NT2/D1 (cell line): Measurements from ENCODE around the gene MLLT3.

ENCODE experiments used
- SUZ12 ChIP-seq: IDR thresholded peaks from 2 replicates; pipeline ENCODE4 v1.6.1; 2011; ENCODE audit not compliant: insufficient read length, insufficient read depth; ENCODE audit errors: extremely low read depth
- YY1 ChIP-seq: IDR thresholded peaks from 2 replicates; pipeline ENCODE4 v1.6.1; 2011; ENCODE audit not compliant: insufficient read length, insufficient read depth

DNA sequence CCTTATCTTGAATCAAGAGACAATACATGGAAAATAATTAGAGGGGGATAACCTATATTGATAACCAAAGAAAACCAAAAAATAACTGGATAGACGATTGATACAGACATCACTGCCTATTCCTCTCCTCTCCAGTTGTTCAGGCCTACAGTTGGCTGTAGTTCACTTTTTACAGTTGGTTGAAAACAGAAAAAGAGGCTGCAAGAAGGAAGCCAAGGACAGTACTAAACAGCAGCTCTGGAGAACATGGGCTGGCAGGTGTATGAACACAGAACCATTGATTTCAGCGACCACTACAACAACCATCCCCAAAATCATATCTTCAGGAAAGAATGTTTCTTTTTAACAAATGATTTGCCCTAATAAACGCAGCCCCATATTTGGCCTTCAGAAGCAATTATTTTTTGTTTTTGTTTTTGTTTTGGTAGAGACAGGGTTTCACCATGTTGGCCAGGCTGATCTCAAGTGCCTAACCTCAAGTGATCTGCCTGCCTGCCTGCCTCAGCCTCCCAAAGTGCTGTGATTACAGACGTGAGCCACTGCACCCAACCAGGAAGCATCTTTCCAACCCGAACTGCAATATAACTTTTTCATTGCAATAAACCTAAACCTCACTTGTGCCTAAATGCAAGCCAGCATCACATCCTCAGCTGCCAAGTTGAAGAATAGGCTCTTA lies 64.3 kb downstream of the MLLT3 start:
- TF ChIP-seq YY1 (no peak), SUZ12 (no peak)
